ENCODE measurements around the gene ZBED1. TPM values are rescaled to one million over a fixed set of nuclear protein-coding genes. Genes with fewer than 3 reads are reported as not detected.

ZBED1 gene
- polyA plus RNA-seq, 1 donor (not counting 4 experiments of a cell fraction or from before 2014, with no cell fraction given) = 9.0 TPM

GRCh38 chrX:2516623-2517022 lies 15.8 kb upstream of the ZBED1 start:
- no peak for FAIRE-seq
- Histone ChIP-seq H3K4me3 (ENCODE audit: control insufficient read depth in 2 of 3, extremely low read depth in 1 of 3, insufficient read depth in 2 of 3, low read depth in 1 of 3, low read length in 3 of 3) (no peak overlapping the region), H3K9me3 (ENCODE audit: control insufficient read depth, low read depth, low read length) (peaks cover 3% of the 10 kb centered on the region)

GRCh38 chrX:2514131-2514530 lies 13.4 kb upstream of the ZBED1 start:
- Histone ChIP-seq H3K9me3 (ENCODE audit: control insufficient read depth, low read depth, low read length) (no peaks in the 10 kb centered on the region), H3K36me3 (ENCODE audit: control insufficient read depth in 2 of 2, extremely low read depth in 1 of 2, insufficient read depth in 2 of 2, low read length in 2 of 2) (no peaks in the 10 kb centered on the region), H2AFZ (ENCODE audit: control insufficient read depth, low read length) (no peak overlapping the region), H3K9ac (ENCODE audit: control insufficient read depth, extremely low read depth, insufficient read depth, low read length) (no peak overlapping the region), H4K20me1 (ENCODE audit: control insufficient read depth, extremely low read depth, insufficient read depth, low read length) (no peaks in the 10 kb centered on the region), H3K4me3 (ENCODE audit: control insufficient read depth in 2 of 3, extremely low read depth in 1 of 3, insufficient read depth in 2 of 3, low read depth in 1 of 3, low read length in 3 of 3) (no peak overlapping the region), H3K4me2 (ENCODE audit: control insufficient read depth, extremely low read depth, insufficient read depth, low read depth, low read length) (no peak overlapping the region), H3K27ac (ENCODE audit: control insufficient read depth, insufficient read depth, low read length) (no peak overlapping the region), H3K27me3 (ENCODE audit: control insufficient read depth, extremely low read depth, insufficient read depth, low read length) (no peaks in the 10 kb centered on the region), H3K9me1 (ENCODE audit: control insufficient read depth, extremely low read depth, insufficient read depth, low read length) (no peaks in the 10 kb centered on the region), H3K79me2 (ENCODE audit: control insufficient read depth, insufficient read depth, low read length) (no peaks in the 10 kb centered on the region), H3K4me1 (ENCODE audit: control insufficient read depth, extremely low read depth, insufficient read depth, low read length) (no peaks in the 10 kb centered on the region)
- FAIRE-seq (no peak), DNase-seq (ENCODE audit: low read depth, low spot score) (no peak)
- TF ChIP-seq EZH2 (IDR thresholded peaks at IDR 0.05; ENCODE audit: low read length) (no peak), CTCF (optimal IDR thresholded peaks at IDR 0.05 in 1 of 3, IDR thresholded peaks at IDR 0.05 in 1 of 3, conservative IDR thresholded peaks at IDR 0.05 in 1 of 3; ENCODE audit: extremely low read depth in 1 of 3, insufficient read depth in 2 of 3, low read length in 3 of 3) (no peak)
- dilution Hi-C loops (cut with MboI; ENCODE audit: extremely low pct_ligation_motif_present, low sequenced_read_pairs) = no loop called here

More at GRCh38 chrX:2516623-2517022, 15.8 kb upstream of the ZBED1 start:
- no peaks in the 10 kb centered on the region for H3K36me3 ChIP-seq (ENCODE audit: control insufficient read depth in 2 of 2, extremely low read depth in 1 of 2, insufficient read depth in 2 of 2, low read length in 2 of 2)
- dilution Hi-C loops (cut with MboI; ENCODE audit: extremely low pct_ligation_motif_present, low sequenced_read_pairs) = no loop called here
- H3K9ac ChIP-seq (ENCODE audit: control insufficient read depth, extremely low read depth, insufficient read depth, low read length) = no peak overlapping the region
- no peaks in the 10 kb centered on the region for H3K4me1 ChIP-seq (ENCODE audit: control insufficient read depth, extremely low read depth, insufficient read depth, low read length)
- TF ChIP-seq EZH2 (IDR thresholded peaks at IDR 0.05; ENCODE audit: low read length) = no peak
- no peak for TF ChIP-seq CTCF (optimal IDR thresholded peaks at IDR 0.05 in 1 of 3, IDR thresholded peaks at IDR 0.05 in 1 of 3, conservative IDR thresholded peaks at IDR 0.05 in 1 of 3; ENCODE audit: extremely low read depth in 1 of 3, insufficient read depth in 2 of 3, low read length in 3 of 3)
- no peaks in the 10 kb centered on the region for H3K79me2 ChIP-seq (ENCODE audit: control insufficient read depth, insufficient read depth, low read length)
- no peaks in the 10 kb centered on the region for H3K27me3 ChIP-seq (ENCODE audit: control insufficient read depth, extremely low read depth, insufficient read depth, low read length)
- no peaks in the 10 kb centered on the region for H3K9me1 ChIP-seq (ENCODE audit: control insufficient read depth, extremely low read depth, insufficient read depth, low read length)
- no peak overlapping the region for H3K27ac ChIP-seq (ENCODE audit: control insufficient read depth, insufficient read depth, low read length)
- no peak overlapping the region for H2AFZ ChIP-seq (ENCODE audit: control insufficient read depth, low read length)
- H4K20me1 ChIP-seq (ENCODE audit: control insufficient read depth, extremely low read depth, insufficient read depth, low read length) = no peaks in the 10 kb centered on the region
- no peak for DNase-seq (ENCODE audit: low read depth, low spot score)
- H3K4me2 ChIP-seq (ENCODE audit: control insufficient read depth, extremely low read depth, insufficient read depth, low read depth, low read length) = no peak overlapping the region

Data from keratinocyte (primary cell).